Suprapubic skin (tissue), 4 donors: Measurements from ENCODE around the gene TTLL1. TPM values are rescaled to one million over a fixed set of nuclear protein-coding genes. Genes with fewer than 3 reads are reported as not detected.

Experiments used
- DNase-seq, 2 donors: peaks; one replicate each; pipeline ENCODE4 v3.0.0-alpha.2; 2019; ENCODE audit warnings: low spot score in 2 of 2
- H3K27ac ChIP-seq: fragments of 200-600 bp; sonication (generic); one replicate; pipeline ENCODE4 v1.5.1; 2019
- H3K27me3 ChIP-seq: fragments of 200-600 bp; sonication (generic); one replicate; pipeline ENCODE4 v1.5.1; 2019
- H3K36me3 ChIP-seq: fragments of 200-600 bp; sonication (generic); one replicate; pipeline ENCODE4 v1.5.1; 2019
- H3K4me1 ChIP-seq: fragments of 200-600 bp; sonication (generic); one replicate; pipeline ENCODE4 v1.5.1; 2019
- H3K4me3 ChIP-seq: fragments of 200-600 bp; sonication (generic); one replicate; pipeline ENCODE4 v1.5.1; 2019; ENCODE audit warnings: mild to moderate bottlenecking
- H3K9me3 ChIP-seq: fragments of 200-600 bp; sonication (generic); one replicate; pipeline ENCODE4 v1.5.1; 2019
- CTCF ChIP-seq, 2 donors: fragments of 200-600 bp in 1 of 2; fragments of 450-650 bp in 1 of 2; sonication (generic) in 1 of 2; IDR thresholded peaks; one replicate each; pipeline ENCODE4 v1.5.1; 2016 to 2019; ENCODE audit warnings: antibody characterized with exemption in 2 of 2, mild to moderate bottlenecking in 1 of 2, moderate library complexity in 1 of 2
- EP300 ChIP-seq: sonication (generic); formaldehyde crosslinking; IDR thresholded peaks from one replicate; pipeline ENCODE4 v1.6.1; 2017; ENCODE audit warnings: antibody characterized with exemption
- POLR2A ChIP-seq, 2 donors: fragments of 450-650 bp; IDR thresholded peaks; one replicate each; pipeline ENCODE4 v1.6.1; 2017; ENCODE audit warnings: antibody characterized with exemption in 2 of 2, mild to moderate bottlenecking in 2 of 2, moderate library complexity in 2 of 2
- POLR2AphosphoS5 ChIP-seq, 3 donors: sonication (generic); formaldehyde crosslinking; IDR thresholded peaks; one replicate each; pipeline ENCODE4 v1.6.1; 2017; ENCODE audit warnings: antibody characterized with exemption in 3 of 3
- WGBS: methylation state at CpG from one replicate; pipeline ENCODE4 v1.1.5; 2018; 5-methylcytosine and 5-hydroxymethylcytosine counted together
- total RNA-seq, 4 donors: library from RNA; depleted of rRNA; stranded (reverse); fragments of >200 nt; gene quantifications; one replicate each; pipeline ENCODE4 v1.1.0, GENCODE V29; 2016

Gene TTLL1
- total RNA-seq, 4 donors from 2014 or later: 4.3 to 8.7 (median 5.0) TPM

GRCh38 chr22:43047605-43048004 lies 41.6 kb downstream of the TTLL1 start:
- 98% methylated on average over 7 of the region's 7 CpGs for WGBS
- DNase-seq: no peak
- H3K4me1 ChIP-seq: no peaks in the 10 kb centered on the region
- no peak overlapping the region for H3K4me3 ChIP-seq
- H3K36me3 ChIP-seq: peaks cover 16% of the 10 kb centered on the region
- no peaks in the 10 kb centered on the region for H3K9me3 ChIP-seq
- H3K27me3 ChIP-seq: no peaks in the 10 kb centered on the region
- TF ChIP-seq EP300 (no peak), POLR2AphosphoS5 (IDR thresholded peaks at IDR 0.05) (no peak), CTCF (IDR thresholded peaks at IDR 0.05) (no peak), POLR2A (IDR thresholded peaks at IDR 0.05) (no peak)
- no peak overlapping the region for H3K27ac ChIP-seq

- Histone ChIP-seq H3K4me3 (no peak overlapping the region), H3K27me3 (no peaks in the 10 kb centered on the region), H3K4me1 (peaks cover 8% of the 10 kb centered on the region), H3K36me3 (no peaks in the 10 kb centered on the region), H3K27ac (no peak overlapping the region), H3K9me3 (no peaks in the 10 kb centered on the region)
- TF ChIP-seq POLR2AphosphoS5 (IDR thresholded peaks at IDR 0.05): no peak
- no peak for TF ChIP-seq POLR2A (IDR thresholded peaks at IDR 0.05)
- TF ChIP-seq EP300: no peak
- TF ChIP-seq CTCF (IDR thresholded peaks at IDR 0.05): no peak
- 88% methylated on average over 10 of the region's 10 CpGs for WGBS
- no peak for DNase-seq
These were observed 44.9 kb downstream of the TTLL1 start for GRCh38 chr22:43044290-43044712.

- Histone ChIP-seq H3K9me3 (no peaks in the 10 kb centered on the region), H3K36me3 (no peaks in the 10 kb centered on the region), H3K27me3 (no peaks in the 10 kb centered on the region), H3K27ac (peak overlapping the region; percentile 17), H3K4me3 (no peak overlapping the region), H3K4me1 (peaks cover 9% of the 10 kb centered on the region)
- DNase-seq: no peak
- WGBS: 48% methylated on average over 20 of the region's 20 CpGs
- TF ChIP-seq CTCF (IDR thresholded peaks at IDR 0.05): no peak
- TF ChIP-seq POLR2A (IDR thresholded peaks at IDR 0.05): no peak
- TF ChIP-seq POLR2AphosphoS5 (IDR thresholded peaks at IDR 0.05): no peak
- no peak for TF ChIP-seq EP300
These were observed 47.0 kb downstream of the TTLL1 start for GRCh38 chr22:43042101-43042780.

- Histone ChIP-seq H3K4me3 (no peak overlapping the region), H3K27ac (no peak overlapping the region), H3K27me3 (no peaks in the 10 kb centered on the region), H3K4me1 (peaks cover 29% of the 10 kb centered on the region), H3K9me3 (no peaks in the 10 kb centered on the region), H3K36me3 (no peaks in the 10 kb centered on the region)
- WGBS: 61% methylated on average over 4 of the region's 13 CpGs
- TF ChIP-seq EP300 (no peak), POLR2A (IDR thresholded peaks at IDR 0.05) (no peak), POLR2AphosphoS5 (IDR thresholded peaks at IDR 0.05) (no peak), CTCF (IDR thresholded peaks at IDR 0.05) (no peak)
- no peak for DNase-seq
These were observed 49.4 kb downstream of the TTLL1 start for GRCh38 chr22:43039800-43040199.

GRCh38 chr22:43038325-43038724 lies 50.9 kb downstream of the TTLL1 start:
- WGBS: 77% methylated on average over 14 of the region's 15 CpGs
- Histone ChIP-seq H3K4me3 (no peak overlapping the region), H3K27me3 (no peaks in the 10 kb centered on the region), H3K4me1 (peaks cover 40% of the 10 kb centered on the region), H3K36me3 (no peaks in the 10 kb centered on the region), H3K27ac (no peak overlapping the region), H3K9me3 (no peaks in the 10 kb centered on the region)
- no peak for DNase-seq
- TF ChIP-seq EP300: no peak
- no peak for TF ChIP-seq POLR2AphosphoS5 (IDR thresholded peaks at IDR 0.05)
